ENCODE results near the gene INPP5E.

GRCh38 chr9:136432591-136432990 lies 7.1 kb downstream of the INPP5E start:
- TF ChIP-seq, protein P1, sequence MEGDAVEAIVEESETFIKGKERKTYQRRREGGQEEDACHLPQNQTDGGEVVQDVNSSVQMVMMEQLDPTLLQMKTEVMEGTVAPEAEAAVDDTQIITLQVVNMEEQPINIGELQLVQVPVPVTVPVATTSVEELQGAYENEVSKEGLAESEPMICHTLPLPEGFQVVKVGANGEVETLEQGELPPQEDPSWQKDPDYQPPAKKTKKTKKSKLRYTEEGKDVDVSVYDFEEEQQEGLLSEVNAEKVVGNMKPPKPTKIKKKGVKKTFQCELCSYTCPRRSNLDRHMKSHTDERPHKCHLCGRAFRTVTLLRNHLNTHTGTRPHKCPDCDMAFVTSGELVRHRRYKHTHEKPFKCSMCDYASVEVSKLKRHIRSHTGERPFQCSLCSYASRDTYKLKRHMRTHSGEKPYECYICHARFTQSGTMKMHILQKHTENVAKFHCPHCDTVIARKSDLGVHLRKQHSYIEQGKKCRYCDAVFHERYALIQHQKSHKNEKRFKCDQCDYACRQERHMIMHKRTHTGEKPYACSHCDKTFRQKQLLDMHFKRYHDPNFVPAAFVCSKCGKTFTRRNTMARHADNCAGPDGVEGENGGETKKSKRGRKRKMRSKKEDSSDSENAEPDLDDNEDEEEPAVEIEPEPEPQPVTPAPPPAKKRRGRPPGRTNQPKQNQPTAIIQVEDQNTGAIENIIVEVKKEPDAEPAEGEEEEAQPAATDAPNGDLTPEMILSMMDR (IDR thresholded peaks at IDR 0.05; ENCODE audit: poor library complexity), result no peak
- no peak for TF ChIP-seq EZH2 (IDR thresholded peaks at IDR 0.05; ENCODE audit: borderline replicate concordance)
